ENCODE measurements around the gene HMGCS2. TPM values are rescaled to one million over a fixed set of nuclear protein-coding genes. Genes with fewer than 3 reads are reported as not detected.

The HMGCS2 gene
- total RNA-seq, 1 experiment from 2014 or later: not detected

DNA sequence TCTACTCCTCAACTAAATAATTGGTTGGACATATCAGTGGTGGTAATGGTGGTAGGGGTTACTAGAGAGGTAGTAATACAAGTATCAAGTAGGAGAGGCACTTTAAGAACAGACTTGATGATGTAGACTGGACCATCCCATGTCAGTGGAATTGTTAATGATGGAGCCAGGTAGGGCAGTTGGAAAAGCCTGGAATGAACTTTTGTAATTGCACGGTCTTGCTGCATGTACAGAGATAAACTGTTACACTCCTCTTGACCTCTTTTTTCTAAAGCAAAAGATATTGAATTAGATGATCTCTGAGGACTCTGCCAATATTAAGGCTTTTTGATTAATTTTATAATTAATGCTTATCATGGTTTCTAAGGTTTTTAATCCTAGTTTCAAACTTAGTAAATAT, 5.8 kb downstream of the HMGCS2 start:
- Histone ChIP-seq H3K79me2 (ENCODE audit: low read depth) (no peaks in the 10 kb centered on the region), H3K4me1 (replicated peaks; ENCODE audit: insufficient read depth) (0 out of 2 replicates have a peak, but pooled peaks cover 5% of the 10 kb centered on the region), H3K4me3 (no peak overlapping the region), H3K27me3 (ENCODE audit: insufficient read depth, low read depth) (no peaks in the 10 kb centered on the region), H3K27ac (no peak overlapping the region), H4K20me1 (ENCODE audit: insufficient read depth) (no peaks in the 10 kb centered on the region), H3K4me2 (no peak overlapping the region), H3K9me3 (ENCODE audit: insufficient read depth, low read depth) (no peaks in the 10 kb centered on the region), H2AFZ (no peak overlapping the region), H3K36me3 (ENCODE audit: low read depth) (no peaks in the 10 kb centered on the region), H3F3A (ENCODE audit: insufficient read depth, low read depth) (no peaks in the 10 kb centered on the region), H3K9me2 (ENCODE audit: insufficient read depth) (no peaks in the 10 kb centered on the region)
- CTCF ChIA-PET: no interaction called here
- BruUV-seq (replicated peaks): no TSS peak
- TF ChIP-seq, protein P1, sequence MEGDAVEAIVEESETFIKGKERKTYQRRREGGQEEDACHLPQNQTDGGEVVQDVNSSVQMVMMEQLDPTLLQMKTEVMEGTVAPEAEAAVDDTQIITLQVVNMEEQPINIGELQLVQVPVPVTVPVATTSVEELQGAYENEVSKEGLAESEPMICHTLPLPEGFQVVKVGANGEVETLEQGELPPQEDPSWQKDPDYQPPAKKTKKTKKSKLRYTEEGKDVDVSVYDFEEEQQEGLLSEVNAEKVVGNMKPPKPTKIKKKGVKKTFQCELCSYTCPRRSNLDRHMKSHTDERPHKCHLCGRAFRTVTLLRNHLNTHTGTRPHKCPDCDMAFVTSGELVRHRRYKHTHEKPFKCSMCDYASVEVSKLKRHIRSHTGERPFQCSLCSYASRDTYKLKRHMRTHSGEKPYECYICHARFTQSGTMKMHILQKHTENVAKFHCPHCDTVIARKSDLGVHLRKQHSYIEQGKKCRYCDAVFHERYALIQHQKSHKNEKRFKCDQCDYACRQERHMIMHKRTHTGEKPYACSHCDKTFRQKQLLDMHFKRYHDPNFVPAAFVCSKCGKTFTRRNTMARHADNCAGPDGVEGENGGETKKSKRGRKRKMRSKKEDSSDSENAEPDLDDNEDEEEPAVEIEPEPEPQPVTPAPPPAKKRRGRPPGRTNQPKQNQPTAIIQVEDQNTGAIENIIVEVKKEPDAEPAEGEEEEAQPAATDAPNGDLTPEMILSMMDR (conservative IDR thresholded peaks at IDR 0.05): no peak
- TF ChIP-seq EZH2 (IDR thresholded peaks at IDR 0.05; ENCODE audit: low read depth): no peak
- POLR2A ChIA-PET (ENCODE audit: unreplicated experiment): no interaction called here
- DNase-seq: no peak
- intact Hi-C loops (cut with micrococcal nuclease; ENCODE audit: unreplicated experiment): no loop called here

DNA sequence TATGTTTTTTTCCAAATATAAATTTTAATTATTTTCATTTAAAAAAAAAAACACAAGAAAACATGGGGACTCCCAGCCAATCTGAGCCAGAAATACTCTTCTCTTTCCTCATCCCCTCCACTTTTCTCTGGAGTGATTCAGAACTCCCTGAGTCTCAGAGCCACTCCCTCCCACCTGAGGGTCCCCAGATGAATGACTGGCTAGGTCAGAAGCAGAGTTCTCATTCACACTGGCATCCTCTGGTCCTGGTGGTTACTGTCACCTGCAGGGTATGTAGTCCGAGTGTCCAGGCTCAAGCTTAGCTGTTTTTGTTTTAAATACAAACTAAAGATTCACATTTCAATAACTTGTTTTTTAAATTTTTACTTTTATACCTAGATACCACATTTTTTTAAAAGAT, 6.3 kb downstream of the HMGCS2 start:
- Histone ChIP-seq H4K20me1 (ENCODE audit: insufficient read depth) (no peaks in the 10 kb centered on the region), H3K4me1 (replicated peaks; ENCODE audit: insufficient read depth) (0 out of 2 replicates have a peak, but pooled peaks cover 2% of the 10 kb centered on the region), H3K4me2 (no peak overlapping the region), H3K4me3 (no peak overlapping the region), H3K27me3 (ENCODE audit: insufficient read depth, low read depth) (no peaks in the 10 kb centered on the region), H3F3A (ENCODE audit: insufficient read depth, low read depth) (no peaks in the 10 kb centered on the region), H3K9me2 (ENCODE audit: insufficient read depth) (no peaks in the 10 kb centered on the region), H3K27ac (no peak overlapping the region), H3K9me3 (ENCODE audit: insufficient read depth, low read depth) (no peaks in the 10 kb centered on the region), H2AFZ (no peak overlapping the region), H3K36me3 (ENCODE audit: low read depth) (no peaks in the 10 kb centered on the region), H3K79me2 (ENCODE audit: low read depth) (no peaks in the 10 kb centered on the region)
- intact Hi-C loops (cut with micrococcal nuclease; ENCODE audit: unreplicated experiment): no loop called here
- TF ChIP-seq, protein P1 (conservative IDR thresholded peaks at IDR 0.05): no peak
- POLR2A ChIA-PET (ENCODE audit: unreplicated experiment): no interaction called here
- DNase-seq: no peak
- BruUV-seq (replicated peaks): no TSS peak
- CTCF ChIA-PET: no interaction called here

DNA sequence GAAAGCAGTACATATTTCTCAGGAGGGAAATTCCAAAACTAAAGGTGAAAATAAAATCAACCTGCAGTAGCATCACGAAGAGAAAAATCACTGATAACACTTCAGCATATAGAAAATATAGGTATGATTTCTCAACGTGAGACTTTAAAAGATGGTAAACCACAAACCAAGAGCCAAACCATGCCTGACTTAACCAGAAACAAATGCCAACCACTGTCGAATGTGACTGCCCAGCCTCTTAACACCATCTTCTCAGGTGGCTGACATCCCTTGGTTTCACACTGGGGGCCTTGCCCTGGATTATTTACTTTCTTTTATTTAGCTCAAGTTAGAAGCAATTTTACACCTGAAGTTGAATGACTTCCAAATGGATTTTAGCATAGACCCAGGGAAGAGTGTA, 10.1 kb downstream of the HMGCS2 start:
- CTCF ChIA-PET: no interaction called here
- Histone ChIP-seq H3K4me2 (no peak overlapping the region), H2AFZ (no peak overlapping the region), H3F3A (ENCODE audit: insufficient read depth, low read depth) (no peaks in the 10 kb centered on the region), H3K9me3 (ENCODE audit: insufficient read depth, low read depth) (no peaks in the 10 kb centered on the region), H3K4me3 (no peak overlapping the region), H3K27ac (no peak overlapping the region), H3K27me3 (ENCODE audit: insufficient read depth, low read depth) (no peaks in the 10 kb centered on the region), H4K20me1 (ENCODE audit: insufficient read depth) (no peaks in the 10 kb centered on the region), H3K4me1 (replicated peaks; ENCODE audit: insufficient read depth) (no peaks in the 10 kb centered on the region), H3K36me3 (ENCODE audit: low read depth) (no peaks in the 10 kb centered on the region), H3K79me2 (ENCODE audit: low read depth) (no peaks in the 10 kb centered on the region), H3K9me2 (ENCODE audit: insufficient read depth) (no peaks in the 10 kb centered on the region)
- TF ChIP-seq, protein P1 (conservative IDR thresholded peaks at IDR 0.05): no peak
- no peak for TF ChIP-seq EZH2 (IDR thresholded peaks at IDR 0.05; ENCODE audit: low read depth)
- DNase-seq: no peak
- no TSS peak for BruUV-seq (replicated peaks)
- intact Hi-C loops (cut with micrococcal nuclease; ENCODE audit: unreplicated experiment): no loop called here
- POLR2A ChIA-PET (ENCODE audit: unreplicated experiment): no interaction called here
